Endothelial cell of hepatic sinusoid (primary cell): ENCODE measurements around the gene PLB1.

Experiments used
- in situ Hi-C: cut with HindIII; loops from 2 replicates; pipeline ENCODE4 v1.10.0; 2017; ENCODE audit warnings: low sequenced_read_pairs

Gene PLB1

GRCh38 chr2:28499282-28499681 lies 3.4 kb downstream of the PLB1 start:
- in situ Hi-C loops: no loop called here

GRCh38 chr2:28505361-28505760 lies 9.5 kb downstream of the PLB1 start:
- in situ Hi-C loops: no loop called here

GRCh38 chr2:28506112-28506910 lies 10.5 kb downstream of the PLB1 start:
- in situ Hi-C loops: no loop called here

- in situ Hi-C loops: no loop called here
Observed at GRCh38 chr2:28507796-28508764, 12.2 kb downstream of the PLB1 start.

GRCh38 chr2:28509361-28509760 lies 13.5 kb downstream of the PLB1 start:
- in situ Hi-C loops: no loop called here

GRCh38 chr2:28510184-28510583 lies 14.3 kb downstream of the PLB1 start:
- in situ Hi-C loops: no loop called here

- in situ Hi-C loops: no loop called here
Observed at GRCh38 chr2:28511871-28512606, 16.2 kb downstream of the PLB1 start.

GRCh38 chr2:28512607-28512965 lies 16.7 kb downstream of the PLB1 start:
- in situ Hi-C loops: no loop called here

GRCh38 chr2:28513097-28513496 lies 17.2 kb downstream of the PLB1 start:
- in situ Hi-C loops: no loop called here

GRCh38 chr2:28515176-28515751 lies 19.4 kb downstream of the PLB1 start:
- in situ Hi-C loops: no loop called here

GRCh38 chr2:28516430-28516829 lies 20.6 kb downstream of the PLB1 start:
- in situ Hi-C loops: no loop called here

GRCh38 chr2:28516950-28517349 lies 21.1 kb downstream of the PLB1 start:
- in situ Hi-C loops: no loop called here

GRCh38 chr2:28521663-28522062 lies 25.8 kb downstream of the PLB1 start:
- in situ Hi-C loops: no loop called here

GRCh38 chr2:28522481-28522880 lies 26.6 kb downstream of the PLB1 start:
- in situ Hi-C loops: no loop called here

GRCh38 chr2:28523902-28524301 lies 28.0 kb downstream of the PLB1 start:
- in situ Hi-C loops: no loop called here

GRCh38 chr2:28525481-28525880 lies 29.6 kb downstream of the PLB1 start:
- in situ Hi-C loops: no loop called here

- in situ Hi-C loops: no loop called here
Observed at GRCh38 chr2:28526527-28527132, 30.8 kb downstream of the PLB1 start.

- in situ Hi-C loops: no loop called here
Observed at GRCh38 chr2:28527196-28527595, 31.3 kb downstream of the PLB1 start.

- in situ Hi-C loops: no loop called here
Observed at GRCh38 chr2:28528206-28528605, 32.3 kb downstream of the PLB1 start.

GRCh38 chr2:28530782-28531181 lies 34.9 kb downstream of the PLB1 start:
- in situ Hi-C loops: no loop called here
